ENCODE data around the gene OR6N2.

Gene OR6N2, protein sequence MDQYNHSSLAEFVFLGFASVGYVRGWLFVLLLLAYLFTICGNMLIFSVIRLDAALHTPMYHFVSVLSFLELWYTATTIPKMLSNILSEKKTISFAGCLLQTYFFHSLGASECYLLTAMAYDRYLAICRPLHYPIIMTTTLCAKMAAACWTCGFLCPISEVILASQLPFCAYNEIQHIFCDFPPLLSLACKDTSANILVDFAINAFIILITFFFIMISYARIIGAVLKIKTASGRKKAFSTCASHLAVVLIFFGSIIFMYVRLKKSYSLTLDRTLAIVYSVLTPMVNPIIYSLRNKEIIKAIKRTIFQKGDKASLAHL

DNA sequence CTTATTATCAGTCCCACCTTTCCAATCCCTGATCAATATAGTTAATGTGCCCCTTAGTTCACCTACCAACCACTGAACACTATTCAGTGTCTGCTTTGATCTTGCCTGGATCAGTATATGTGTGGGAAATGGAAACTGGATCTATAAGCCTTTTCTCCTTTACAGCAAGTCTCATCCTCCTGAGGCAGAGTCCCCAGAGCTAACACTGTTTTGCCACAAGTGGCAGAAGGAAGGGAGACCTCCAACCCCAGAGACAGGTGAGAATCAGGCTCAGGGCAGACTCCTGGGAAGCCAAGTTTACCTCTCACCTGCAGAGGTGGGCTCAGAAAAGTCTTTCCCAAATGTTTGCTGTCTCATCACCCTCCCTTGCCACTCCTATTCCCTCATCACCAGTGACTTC is at the start of gene OR6N2:
Gene OR6N2 (minus strand): TSS at position 101 of the 400 bp plus-strand sequence. CDS start 3,569 bp downstream, outside the sequence.
- no peak for DNase-seq

DNA sequence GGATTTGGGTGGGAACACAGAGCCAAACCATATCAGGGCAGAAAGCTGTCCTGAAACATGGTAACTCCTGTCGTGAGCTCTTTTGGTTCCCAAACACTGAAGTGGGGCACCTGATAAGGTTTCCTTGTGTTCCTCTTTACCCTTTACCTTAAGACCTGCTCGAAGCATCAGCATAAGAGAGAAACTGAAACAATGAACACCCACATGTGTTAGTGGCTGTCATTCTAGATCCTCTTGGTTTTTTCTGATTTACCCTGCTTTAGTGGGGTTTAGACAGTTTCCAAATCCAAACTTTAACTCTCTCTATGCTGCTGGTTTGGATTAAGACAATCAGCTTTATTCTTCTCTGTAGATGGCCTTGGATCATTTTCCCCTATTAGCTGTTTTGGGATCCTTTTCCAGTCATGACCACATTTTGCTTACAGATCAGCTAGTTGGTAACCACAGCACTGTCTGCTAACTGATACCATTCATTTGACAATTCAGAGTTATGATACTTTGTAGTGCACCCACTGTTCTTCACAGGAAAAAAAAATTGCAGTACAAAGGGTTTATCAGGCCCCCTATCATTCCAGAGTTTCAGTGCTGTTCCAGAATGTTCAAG is 49.2 kb upstream of the OR6N2 start:
- no peak for DNase-seq

DNA sequence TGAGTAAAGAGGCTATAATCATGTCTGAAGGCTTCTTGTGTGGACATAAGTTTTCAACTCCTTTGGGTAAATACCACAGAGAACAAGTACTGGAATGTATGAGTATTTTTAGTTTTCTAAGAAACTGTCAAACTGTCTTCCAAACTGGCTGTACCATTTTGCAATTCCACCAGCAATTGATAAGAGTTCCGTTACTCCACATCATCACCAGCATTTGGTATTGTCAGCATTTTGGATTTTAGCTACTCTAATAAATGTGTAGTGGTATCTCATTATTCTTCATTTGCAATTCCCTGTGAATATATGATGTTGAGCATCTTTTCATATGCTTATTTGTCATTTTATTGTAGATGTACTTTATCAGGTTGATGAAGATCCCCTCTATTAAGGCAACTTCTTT is 40.7 kb upstream of the OR6N2 start:
- DNase-seq, result no peak

DNA sequence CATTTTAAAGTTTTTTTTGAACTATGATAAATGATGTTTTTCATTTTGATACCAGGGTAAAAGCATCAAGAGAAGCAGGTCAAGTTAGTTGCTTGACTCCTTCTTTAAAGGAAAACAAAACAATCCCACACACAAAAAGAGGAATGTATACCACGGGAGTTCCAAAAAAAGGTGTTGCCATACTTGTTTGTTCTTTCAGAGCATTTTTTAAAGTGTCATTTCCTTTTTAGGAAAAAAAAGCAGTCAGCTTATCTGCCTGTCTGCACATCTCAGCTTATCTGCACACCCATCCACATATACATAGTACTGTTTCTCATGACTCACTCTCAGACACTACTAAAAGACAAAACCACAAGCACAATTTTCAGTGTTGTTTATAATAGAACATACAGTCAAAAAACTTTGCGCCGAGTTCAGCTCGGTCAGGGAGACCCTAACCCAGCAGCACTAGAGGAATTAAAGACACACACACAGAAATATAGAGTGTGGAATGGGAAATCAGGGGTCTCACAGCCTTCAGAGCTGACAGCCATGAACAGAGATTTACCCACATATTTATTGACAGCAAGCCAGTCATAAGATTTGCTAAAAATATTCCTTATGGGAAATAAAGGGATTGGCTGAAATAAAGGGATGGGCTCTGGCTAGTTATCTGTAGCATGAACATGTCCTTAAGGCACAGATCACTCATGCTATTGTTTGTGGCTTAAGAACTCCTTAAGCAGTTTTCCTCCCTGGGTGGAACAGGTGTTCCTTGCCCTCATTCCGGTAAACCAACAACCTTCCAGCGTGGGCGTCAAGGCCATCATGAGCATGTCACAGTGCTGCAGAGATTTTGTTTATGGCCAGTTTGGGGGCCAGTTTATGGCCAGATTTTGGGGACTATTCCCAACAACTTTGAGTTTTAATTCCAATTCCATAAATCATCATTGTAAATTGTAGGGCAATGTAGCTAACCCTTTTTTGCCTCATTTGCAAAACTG is 38.7 kb upstream of the OR6N2 start:
- DNase-seq, result no peak

DNA sequence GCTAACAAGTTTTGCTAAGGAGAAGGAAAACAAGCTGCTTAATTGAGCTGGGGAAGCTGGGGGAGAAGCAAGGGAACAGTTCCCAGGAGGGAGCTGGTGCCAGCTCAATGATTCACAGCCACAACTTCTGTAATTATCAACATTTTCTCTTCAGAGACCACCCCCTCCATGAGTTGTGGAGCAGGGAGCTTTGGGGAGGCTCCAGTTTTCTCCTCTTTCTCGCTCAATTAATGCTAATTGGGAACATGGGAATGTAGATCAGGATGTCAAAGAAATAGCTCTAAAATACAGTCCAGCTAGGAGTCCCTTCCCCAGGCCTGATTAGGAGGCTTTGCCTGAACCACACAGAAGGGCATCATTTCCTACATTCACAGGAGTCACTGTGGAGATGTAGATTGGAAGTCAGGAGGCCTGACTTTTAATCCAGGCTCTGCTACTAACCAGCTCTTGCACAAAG is 38.0 kb upstream of the OR6N2 start:
- no peak for DNase-seq

DNA sequence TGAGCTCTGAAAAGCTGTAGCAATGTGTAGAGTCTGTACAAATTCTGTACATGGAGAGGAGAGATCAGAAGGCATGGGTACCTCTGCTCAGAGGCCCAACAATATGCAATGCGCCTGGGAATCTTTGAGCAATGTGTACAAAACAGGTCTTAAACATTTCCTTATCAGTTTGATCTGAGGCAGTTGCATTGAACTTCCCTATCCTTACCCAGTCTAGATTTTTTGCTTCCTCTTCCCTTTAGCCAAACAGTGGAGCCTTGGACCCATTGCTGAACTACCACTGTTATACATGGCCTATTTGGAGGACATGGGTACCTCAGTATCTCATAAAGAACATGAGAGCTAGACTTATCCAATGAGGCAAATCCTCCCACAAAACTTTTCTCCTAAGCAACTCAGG is 37.6 kb upstream of the OR6N2 start:
- DNase-seq, result no peak

DNA sequence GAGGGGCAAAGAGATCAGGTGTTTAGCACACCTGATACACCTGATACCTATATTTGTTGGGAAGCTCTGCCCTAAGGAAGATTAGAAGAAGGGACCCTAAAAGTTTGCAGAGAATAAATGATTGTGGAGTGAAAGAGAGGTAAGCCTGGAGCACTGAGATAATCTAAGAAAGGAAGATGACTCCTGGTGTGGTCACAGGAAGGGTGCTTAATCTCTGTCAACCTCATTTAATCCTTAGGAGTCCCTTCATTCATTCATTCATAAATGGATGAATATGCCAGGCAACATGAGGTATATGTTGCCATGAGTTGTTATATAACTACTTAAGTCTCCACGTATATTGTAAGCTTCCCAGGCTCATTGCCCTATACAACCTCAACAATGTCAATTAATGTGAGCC is 34.0 kb upstream of the OR6N2 start:
- no peak for DNase-seq

DNA sequence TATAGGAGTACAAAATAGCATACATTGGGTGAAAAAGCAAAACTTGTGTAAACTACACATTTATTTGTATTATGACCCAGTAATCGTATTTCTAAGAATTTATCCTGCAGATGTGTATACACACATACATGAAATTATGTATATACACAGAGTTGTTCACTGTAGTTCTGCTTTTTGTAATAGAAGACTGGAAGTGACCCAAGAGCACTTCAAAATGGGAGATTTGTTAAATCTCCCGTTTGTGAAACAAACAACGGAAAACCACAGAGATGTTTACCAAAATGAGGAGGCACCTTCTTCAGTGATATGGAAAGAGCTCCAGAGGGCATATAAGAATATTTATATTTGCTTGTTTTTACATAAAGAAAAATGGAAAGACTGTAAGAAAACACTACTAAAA is 32.2 kb upstream of the OR6N2 start:
- DNase-seq, result no peak

DNA sequence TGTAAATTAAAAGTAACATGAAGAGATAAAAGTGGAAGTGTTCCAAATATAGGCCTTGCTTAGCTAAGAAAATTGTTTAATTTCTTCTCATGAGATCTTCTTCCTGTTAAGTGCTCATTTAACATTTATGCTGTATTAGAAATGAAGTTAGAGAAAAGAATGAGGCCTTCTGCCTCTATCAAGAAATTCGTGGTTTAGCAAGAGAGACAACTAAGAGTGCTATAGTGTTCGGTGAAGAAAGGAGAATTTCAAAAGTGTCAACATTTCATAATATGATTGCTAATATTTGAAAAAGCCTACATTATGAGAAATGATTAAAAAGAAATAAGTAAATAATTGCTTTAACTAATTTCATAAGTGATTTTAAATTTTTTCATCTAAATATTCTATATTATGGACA is 31.3 kb upstream of the OR6N2 start:
- DNase-seq, result no peak

DNA sequence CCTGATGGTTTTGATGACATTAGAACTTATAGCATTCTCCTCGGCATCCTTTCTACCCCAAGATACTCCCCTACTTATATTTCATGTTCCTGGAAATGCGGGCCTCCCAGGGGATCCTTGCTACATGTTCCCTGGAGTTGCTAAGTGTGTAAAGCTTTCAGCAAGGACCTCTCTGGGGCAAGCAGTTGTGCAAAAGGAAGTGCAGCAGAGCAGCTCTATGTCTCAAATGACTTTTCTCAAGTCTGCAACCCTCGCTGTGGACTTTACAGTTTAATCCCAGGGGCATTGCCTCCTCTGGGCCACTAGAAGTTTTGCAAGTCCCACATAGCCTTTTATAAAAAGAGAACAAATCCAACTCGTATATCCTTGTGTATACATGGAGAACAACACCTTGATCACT is 29.3 kb upstream of the OR6N2 start:
- DNase-seq, result no peak

DNA sequence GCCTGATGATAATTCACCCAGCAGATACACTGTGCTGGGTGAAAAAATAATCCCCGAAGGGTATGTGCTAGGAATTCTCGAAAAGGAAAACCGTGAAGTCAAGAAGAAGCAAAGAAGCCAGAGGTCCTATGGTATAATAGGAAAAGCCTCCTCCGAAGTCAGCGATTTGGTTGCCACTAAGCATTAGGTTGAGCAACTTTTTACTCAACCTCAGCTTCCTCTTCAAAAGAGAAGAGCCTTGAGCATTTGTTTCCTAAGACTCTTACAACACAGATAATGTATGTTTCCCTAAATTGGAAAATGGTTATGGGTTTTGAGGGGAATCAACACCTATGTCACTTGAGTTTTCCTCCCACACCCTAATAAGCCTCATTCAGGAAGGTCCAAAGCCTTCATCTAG is 28.9 kb upstream of the OR6N2 start:
- no peak for DNase-seq

DNA sequence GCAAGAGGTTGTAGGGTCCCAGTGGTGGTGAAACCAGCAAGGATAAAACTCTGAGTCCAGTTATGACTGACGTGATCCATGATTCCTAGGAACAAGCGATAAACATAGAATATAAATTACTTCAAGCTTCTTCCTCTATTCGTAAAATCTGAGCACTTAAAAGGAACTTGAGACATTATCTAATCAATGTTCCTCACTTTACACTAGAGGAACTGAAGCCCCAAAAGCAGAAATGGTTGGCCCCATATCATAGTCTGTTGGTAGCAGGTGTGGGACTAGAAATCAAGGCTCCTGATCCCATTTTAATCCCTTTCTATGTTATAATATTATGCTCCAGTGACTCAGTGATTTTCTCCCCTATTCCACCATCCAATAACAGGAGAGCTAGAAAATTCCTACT is 28.3 kb upstream of the OR6N2 start:
- DNase-seq, result no peak

DNA sequence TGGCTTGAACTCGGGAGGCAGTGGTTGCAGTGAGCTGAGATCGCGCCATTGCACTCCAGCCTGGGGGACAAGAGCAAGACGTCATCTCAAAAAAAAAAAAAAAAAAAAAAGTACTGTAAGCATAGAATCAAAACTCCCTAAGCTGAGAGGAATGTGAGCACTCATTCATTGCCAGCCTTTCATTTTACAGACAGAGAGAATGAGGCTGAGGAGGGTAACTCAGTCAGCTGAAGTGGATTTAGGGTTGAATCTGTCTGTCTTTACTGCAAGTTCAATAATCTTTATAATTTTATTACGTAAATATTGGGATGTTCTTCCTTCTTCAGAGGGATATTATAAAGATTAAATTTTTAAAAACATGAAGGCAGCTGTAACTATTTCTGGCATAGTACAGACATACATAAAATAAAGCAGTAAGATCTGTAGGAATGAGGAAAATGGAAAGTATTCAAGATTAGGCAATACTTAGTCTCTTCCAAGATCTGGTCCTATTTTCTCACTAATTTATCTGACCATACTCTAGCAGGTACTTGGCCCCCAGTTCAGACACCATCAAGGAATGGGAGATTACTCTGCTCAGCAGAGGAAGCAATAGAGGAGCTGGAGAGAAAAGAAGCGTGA is 26.0 kb upstream of the OR6N2 start:
- DNase-seq, result no peak

DNA sequence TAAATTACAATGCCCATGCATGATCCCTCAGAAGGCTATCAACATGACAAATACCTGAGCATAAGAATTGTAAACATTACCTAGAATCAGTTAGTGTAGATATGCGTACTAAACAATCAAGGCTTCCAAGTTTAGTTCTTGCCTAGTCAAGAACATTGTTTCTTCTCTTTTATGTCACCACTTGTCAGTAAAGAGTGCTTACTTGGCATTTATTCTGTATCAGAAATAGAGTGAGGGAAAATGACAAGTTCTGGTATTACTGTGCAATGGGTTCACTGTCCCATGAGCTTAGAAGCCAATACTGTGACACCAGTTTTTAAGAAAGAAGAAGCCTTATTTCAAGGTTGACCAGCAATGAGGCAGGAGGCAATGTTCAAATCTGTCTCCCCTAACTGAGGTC is 22.7 kb upstream of the OR6N2 start:
- DNase-seq, result no peak

DNA sequence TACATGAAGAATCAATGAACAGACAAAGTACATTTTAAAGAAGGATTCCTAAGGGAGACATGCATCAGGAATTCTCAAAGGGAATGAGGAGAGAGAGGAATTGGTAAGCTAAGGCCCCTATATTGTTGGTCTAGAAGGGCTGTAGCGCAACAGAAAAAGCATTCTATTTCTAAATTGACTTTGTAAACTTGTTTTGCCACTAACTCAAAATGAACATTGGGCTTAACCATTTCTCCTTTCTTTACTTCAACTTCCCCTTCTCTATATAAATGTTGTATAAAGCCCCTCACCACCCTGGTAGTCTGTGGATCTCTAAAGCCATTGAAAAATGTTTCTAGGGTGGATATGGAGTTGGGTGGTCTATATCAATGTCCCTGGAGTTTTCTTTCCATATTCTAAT is 20.4 kb upstream of the OR6N2 start:
- no peak for DNase-seq

DNA sequence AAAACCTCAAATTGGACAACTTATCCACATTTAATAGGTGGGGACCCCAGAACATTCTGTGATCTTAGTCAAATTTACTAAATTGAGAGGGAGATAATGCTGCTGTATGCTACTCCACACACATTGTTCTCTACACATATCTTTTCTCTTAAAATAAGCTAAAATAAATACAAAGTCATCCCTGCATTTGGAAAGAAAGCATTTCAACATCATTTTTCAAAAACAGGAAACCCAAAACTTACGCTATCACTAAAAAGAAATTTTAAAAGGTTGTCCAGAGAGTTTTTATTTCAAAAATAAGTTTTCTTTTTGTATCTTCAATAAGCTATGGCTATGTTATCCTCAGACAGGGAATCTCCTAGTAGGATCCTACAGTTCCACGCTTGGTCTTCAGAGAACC is 19.5 kb upstream of the OR6N2 start:
- no peak for DNase-seq

DNA sequence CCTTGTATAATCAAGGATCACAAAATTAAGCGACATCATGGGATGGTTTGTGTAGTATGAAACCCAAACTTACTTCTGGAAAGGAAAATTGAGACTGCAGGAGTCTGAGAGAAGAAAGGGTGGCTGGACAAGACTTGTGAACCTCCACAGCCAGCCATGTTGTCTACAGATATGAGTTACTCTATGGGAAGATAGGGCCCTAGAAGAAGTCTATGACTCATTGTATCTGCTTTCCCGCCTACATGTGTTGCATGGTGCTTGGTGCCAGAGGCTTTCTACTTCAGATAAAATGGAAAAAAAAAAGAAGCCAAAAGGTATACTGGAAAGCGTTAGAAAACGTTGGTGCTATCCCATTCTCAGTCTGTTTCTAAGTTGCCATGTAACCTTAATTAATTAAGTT is 18.7 kb upstream of the OR6N2 start:
- no peak for DNase-seq

DNA sequence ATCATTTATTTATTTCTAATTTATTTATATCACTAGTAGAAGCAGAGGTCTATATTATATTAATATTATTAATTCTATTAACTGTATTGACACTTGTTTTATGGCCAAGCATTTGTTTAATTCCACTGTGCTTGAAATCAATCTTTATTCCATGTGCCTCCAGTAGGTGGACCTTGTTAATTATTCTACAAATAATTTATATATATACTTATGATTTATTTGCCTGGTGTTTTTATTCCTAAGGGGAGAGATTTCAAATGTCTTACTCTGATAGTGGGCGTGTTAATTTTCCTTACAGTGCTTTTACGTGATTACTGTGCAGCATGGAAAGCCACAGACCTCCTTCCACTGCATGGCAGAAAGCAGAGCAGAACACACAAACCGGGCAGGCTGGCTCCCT is 17.5 kb upstream of the OR6N2 start:
- no peak for DNase-seq

DNA sequence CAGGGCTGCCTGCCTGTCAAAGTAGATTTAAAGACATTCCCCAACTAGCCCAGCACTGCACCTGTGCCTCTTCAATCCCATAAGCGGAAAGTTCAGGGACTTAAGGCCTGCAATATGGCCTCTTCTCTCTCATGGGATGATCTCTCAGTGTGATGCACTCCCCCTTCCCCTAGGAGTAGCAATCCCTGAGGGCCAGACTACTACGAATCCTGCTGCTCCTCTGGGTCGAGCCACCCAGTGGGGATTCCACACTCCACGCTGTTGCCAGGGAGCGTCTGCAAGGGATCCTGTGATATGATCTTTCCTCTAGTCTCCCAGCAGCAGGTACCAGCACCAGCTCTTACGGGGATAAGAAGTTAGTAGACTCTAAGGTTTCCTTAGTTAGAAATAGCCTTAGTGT is 13.2 kb upstream of the OR6N2 start:
- DNase-seq, result no peak

DNA sequence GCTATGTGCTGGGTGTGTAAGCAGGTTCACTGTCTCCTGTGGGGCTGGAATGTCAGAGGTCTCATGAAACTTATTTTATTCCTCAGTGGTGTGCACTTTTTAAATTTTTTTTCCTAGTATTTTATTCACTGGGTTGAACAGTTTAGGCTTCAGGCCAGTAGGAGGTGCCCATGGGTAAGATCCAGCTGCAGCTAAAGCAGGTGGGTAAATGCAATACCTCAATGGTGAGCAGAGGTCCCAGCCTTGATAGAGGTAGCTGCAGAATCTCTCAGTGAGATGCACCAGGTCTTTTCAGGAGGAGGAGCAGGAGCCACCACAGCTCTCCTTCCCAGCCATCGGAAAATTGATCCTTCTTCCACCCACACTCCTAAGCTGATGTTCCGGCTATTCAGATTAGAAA is 12.6 kb upstream of the OR6N2 start:
- DNase-seq, result no peak

DNA sequence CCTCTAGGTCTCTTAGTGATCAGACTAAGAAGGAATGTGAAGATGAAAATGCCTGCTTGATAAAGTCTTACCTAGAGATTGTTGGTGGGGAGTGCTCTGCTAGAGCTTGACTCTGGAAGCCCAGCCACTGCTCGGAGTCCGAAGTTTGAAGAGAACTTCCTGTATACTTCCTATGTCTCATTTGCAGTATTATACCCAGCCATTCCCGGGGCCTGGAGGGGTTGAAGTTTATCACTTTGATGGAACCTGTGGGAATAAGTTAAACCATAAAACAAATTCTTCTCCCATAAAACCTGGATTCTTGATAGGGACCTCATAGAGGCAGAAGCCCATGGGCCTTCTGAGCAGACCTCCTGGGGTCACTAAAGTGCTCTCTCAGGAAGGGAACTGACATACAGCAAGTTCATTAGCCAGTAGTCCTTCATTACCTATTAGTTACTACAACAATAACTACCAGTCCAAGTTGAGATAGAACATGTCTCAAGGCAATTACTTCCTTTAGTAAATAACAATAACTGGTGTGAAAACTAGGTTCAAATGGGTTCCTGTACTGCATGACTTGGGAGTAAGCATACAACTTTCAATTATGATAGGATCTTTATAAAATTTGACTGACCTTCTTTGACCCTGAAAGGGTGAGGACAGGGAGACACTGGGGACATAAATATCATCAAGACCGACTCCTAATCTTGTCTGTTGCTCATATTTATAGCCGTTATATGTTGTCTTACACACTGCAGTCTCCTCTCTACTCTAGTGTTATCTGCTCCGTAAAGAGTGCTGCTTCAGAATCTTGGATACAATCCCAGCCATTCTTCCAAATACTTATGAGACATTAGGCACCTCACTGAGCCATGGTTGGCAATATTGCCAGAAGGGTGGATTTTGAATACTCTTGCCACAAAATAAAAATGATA is 8.8 kb downstream of the OR6N2 start, which contains the start of gene OR6N1:
Gene OR6N1 (minus strand): TSS at position 246 of the 917 bp plus-strand sequence. CDS start 5,513 bp downstream, outside the sequence.
- no peak for DNase-seq

DNA sequence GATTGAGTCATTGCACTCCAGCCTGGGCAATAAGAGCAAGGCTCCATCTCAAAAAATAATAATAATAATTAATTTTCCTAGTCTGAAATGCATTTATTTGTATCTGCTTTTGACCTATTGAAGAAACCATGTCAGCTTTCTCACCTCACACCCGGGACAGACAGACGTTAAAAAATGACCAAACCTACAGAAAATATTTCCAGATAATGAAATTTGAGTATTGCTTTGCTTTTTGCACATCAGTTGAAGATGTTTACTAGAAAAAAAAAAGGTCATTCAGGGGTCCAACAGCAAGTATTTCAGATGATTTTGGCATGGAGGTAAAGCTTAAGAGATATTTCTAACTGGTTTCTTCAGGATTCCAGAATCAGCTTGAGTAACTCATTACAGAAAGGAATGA is 26.6 kb downstream of the OR6N2 start, which contains the start of gene OR6K6:
Gene OR6K6 (plus strand): TSS at position 301 of the 400 bp plus-strand sequence. CDS start 168 bp downstream, outside the sequence.
- DNase-seq, result no peak
